NAMALWA (cell line): ENCODE data around the gene DAGLA.

ENCODE experiments used
- DNase-seq: peaks from one replicate; pipeline ENCODE4 v3.0.0-alpha.2; 2015; ENCODE audit warnings: low spot score

The DAGLA gene

DNA sequence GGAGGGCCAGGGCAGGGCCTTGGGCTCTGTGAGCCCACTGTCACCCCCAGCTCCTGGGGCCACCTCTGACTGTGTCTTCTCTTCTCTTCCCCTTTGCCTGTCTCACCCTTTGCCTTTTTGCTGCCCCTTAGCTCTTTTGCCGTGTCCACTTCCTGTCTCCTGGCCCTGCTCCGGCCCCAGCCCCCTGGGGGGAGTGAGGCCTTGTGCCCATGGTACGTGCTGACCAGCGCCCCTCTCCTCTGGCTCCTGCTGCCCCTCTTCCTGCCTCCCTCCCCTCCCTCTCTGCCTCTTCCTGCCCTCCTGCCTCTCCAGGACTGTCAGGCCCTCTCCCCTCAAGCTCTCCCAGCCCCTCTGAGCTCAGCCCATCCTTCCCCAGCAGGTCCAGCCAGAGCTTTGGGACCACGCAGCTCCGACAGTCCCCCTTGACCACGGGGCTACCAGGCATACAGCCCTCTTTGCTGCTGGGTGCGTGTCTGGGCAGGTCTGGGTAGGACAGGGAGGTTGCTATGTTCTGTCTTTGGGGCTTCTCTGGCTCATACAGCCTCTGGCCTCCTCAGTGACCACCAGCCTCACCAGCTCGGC lies 100.5 kb downstream of the DAGLA start:
- DNase-seq, result no peak

DNA sequence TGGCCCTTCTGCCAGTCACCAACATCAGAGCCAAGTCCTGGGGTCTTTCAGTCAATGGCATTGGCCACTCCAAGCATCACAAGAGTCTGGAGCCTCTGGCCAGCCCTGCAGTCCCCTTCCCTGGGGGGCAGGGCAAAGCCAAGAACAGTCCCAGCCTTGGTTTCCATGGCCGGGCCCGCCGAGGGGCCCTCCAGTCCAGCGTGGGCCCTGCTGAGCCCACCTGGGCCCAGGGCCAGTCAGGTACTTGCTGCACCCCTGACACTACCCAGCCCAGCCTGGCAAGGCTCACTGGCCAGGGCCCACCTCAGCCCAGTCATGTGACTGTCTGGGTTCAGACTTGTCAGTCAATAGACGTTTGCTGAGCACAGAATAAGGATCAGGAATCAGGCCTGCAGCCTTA lies 101.4 kb downstream of the DAGLA start:
- DNase-seq, result no peak

DNA sequence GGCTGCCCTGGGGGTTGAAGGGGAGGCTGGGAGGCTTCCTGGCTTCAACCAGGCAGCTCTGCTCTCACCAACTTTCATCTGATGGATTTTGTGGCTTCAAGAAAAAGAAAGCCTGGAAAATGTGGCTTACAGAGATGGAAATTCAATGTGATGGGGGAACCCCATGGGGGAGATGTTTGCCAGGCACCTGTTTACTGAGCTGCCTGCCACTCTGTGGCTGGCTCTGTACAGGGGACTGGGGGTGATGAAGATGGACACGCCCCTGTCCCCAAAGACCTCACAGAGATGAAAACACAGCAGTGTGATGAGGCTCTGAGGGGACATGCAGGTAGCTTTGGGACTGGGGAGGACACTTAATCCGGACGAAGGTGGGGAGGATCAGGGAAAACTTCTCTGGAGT lies 102.1 kb downstream of the DAGLA start:
- no peak for DNase-seq

DNA sequence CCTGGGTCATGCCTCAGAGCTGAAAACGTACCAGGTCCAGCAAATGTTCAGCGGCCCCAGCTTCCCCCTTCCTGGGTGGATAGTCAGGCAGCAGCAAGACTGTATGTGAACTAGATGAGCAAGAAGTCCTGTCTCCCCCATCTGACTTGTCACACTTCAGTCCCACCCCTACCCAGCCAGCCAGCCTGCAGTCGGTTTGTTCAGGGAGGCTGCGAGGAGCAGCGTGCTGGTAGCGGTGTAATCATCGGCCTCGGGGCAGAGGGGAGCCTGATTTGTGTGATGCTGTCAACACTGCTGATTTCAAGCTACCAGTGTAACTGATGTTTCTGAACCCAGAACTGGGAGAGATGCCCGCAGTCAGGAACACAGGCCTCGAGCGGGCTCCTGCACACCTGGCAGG lies 102.7 kb downstream of the DAGLA start:
- DNase-seq, result no peak

DNA sequence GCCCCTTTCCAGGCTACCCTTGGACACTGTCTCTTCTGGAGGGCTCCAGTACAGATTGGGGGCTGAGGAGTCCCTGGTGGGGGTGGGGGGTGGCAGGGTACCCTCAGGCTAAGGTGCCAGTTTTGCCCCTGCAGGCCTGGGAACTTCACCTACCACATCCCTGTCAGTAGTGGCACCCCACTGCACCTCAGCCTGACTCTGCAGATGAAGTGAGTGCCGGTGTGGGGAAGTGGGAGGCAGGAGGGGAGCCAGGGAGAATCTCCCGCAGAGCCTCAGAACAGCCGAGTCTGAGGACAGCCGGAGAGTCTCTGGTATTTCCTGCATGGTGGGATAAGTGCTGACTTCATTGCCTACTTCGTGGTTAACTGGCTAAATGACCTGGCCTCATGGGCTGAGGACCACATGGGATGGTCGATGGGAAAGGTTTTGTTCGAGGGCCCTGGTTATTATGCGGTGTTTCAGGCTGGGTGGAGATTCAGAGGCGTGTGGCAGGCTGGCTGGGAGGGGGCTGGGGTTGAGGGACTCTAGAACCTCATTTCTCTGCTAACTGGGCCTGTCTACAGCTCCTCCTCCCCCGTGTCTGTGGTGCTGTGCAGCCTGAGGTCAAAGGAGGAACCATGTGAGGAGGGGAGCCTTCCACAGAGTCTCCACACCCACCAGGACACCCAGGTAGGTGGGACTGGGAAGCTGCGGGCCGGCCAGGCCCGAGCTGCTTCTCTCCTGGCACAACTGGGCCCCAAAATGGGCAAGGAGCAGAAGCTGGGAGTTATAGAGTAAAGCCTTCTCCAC lies 103.7 kb downstream of the DAGLA start:
- no peak for DNase-seq

- DNase-seq, result no peak
Observed at GRCh38 chr11:61784506-61784805, 104.3 kb downstream of the DAGLA start.

- DNase-seq, result peak; percentile 39
Observed at GRCh38 chr11:61785837-61786402, 105.7 kb downstream of the DAGLA start.

GRCh38 chr11:61787928-61788491 lies 107.8 kb downstream of the DAGLA start:
- peak; percentile 53 for DNase-seq

- peak; percentile 72 for DNase-seq
Observed at GRCh38 chr11:61791737-61792309, 111.6 kb downstream of the DAGLA start.

DNA sequence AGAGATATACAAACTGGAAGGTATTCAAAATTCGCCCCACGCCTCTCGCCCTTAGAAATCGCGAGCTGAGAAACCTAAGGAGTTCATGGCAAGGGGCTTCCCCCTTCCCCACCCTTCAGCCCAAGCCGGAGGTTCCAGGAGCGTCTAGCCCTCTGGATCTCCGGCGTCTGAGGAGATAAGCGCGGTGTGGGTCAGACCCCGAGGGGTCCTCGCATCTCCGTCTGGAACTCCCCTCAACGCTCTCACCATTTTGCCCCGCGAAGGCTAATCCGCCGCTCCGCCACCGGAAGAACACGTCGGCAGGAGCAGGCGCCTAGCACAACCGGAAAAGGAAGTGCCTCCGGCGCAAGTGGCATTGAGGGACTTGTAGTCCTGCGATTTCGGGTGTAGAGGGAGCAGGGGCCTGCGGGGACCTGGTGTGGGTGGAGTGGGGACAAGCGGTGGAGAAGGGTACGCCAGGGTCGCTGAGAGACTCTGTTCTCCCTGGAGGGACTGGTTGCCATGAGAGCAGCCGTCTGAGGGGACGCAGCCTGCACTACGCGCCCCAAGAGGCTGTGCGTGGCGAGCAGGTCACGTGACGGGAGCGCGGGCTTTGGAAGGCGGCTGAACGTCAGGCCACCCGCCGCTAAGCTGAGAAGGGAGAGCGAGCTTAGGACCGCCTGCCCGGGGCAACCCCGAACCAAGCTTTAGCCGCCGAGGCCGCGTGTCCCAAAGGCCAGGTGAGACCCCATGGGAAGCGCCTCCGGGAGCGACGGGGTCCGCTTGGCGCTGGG lies 112.3 kb downstream of the DAGLA start, which contains the start of the genes FEN1 and TMEM258:
TSS of gene FEN1 (plus strand) at position 602 of the 773 bp plus-strand sequence. CDS start 2,451 bp downstream, outside the sequence.
TSS of gene TMEM258 (minus strand) at position 290 of the 773 bp plus-strand sequence. CDS start at position 249, 41 bp downstream.
- peak; percentile 95 for DNase-seq

DNA sequence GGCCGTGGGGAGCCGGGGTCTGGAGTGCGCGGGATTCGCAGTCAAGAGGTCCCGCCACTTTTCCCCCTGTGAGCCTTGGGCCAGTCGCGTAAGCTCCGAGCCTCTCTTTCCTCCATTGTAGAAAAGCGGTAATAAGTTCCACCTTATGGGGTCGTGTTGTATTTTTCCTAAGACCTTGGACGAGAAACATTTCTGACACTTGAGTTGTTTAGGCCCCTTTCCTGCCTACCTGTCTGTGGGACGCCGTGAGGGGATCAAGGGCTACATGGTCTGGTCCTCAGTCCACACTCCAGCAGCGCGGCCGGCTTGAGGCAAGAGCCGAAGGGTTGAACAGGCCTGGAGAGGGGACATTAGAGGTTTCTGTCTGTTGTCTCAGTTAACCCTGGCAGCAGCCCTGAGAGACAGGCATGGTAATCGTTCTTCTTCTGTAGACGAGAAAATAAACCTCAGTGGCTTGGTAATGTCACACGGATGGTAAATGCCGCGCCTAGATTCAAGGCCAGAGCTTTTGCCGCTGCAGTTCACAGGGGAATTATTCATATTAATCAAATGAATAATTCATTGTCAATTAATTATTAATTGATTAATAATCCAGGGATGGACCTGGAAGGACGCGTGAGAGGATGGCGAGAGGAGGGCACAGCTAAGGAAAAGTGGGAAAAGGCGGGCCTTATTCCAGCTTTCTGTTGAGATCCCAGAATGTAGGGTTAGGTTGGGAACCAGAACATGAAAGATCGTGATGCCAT lies 113.1 kb downstream of the DAGLA start:
- DNase-seq, result no peak

- no peak for DNase-seq
Observed at GRCh38 chr11:61793829-61794204, 113.6 kb downstream of the DAGLA start.

GRCh38 chr11:61794579-61794978 lies 114.4 kb downstream of the DAGLA start:
- DNase-seq, result no peak

GRCh38 chr11:61795459-61795858 lies 115.3 kb downstream of the DAGLA start:
- DNase-seq, result no peak

DNA sequence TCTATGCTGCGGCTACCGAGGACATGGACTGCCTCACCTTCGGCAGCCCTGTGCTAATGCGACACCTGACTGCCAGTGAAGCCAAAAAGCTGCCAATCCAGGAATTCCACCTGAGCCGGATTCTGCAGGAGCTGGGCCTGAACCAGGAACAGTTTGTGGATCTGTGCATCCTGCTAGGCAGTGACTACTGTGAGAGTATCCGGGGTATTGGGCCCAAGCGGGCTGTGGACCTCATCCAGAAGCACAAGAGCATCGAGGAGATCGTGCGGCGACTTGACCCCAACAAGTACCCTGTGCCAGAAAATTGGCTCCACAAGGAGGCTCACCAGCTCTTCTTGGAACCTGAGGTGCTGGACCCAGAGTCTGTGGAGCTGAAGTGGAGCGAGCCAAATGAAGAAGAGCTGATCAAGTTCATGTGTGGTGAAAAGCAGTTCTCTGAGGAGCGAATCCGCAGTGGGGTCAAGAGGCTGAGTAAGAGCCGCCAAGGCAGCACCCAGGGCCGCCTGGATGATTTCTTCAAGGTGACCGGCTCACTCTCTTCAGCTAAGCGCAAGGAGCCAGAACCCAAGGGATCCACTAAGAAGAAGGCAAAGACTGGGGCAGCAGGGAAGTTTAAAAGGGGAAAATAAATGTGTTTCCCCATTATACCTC lies 115.8 kb downstream of the DAGLA start:
- no peak for DNase-seq
